Hindlimb muscle (tissue), 1 donor: Measurements from ENCODE around the gene RBM20. TPM values are rescaled to one million over a fixed set of nuclear protein-coding genes. Genes with fewer than 3 reads are reported as not detected.

ENCODE experiments used
- DNase-seq: peaks from one replicate; pipeline ENCODE4 v3.0.0-alpha.2; 2013
- polyA plus RNA-seq: library from polyadenylated mRNA; unstranded; fragments of 120-200 nt; gene quantifications from one replicate; pipeline ENCODE4 v1.2.1, GENCODE V29; 2013; ENCODE audit not compliant: insufficient read length

The RBM20 gene
- polyA plus RNA-seq, 1 donor, result 14.0 TPM

DNA sequence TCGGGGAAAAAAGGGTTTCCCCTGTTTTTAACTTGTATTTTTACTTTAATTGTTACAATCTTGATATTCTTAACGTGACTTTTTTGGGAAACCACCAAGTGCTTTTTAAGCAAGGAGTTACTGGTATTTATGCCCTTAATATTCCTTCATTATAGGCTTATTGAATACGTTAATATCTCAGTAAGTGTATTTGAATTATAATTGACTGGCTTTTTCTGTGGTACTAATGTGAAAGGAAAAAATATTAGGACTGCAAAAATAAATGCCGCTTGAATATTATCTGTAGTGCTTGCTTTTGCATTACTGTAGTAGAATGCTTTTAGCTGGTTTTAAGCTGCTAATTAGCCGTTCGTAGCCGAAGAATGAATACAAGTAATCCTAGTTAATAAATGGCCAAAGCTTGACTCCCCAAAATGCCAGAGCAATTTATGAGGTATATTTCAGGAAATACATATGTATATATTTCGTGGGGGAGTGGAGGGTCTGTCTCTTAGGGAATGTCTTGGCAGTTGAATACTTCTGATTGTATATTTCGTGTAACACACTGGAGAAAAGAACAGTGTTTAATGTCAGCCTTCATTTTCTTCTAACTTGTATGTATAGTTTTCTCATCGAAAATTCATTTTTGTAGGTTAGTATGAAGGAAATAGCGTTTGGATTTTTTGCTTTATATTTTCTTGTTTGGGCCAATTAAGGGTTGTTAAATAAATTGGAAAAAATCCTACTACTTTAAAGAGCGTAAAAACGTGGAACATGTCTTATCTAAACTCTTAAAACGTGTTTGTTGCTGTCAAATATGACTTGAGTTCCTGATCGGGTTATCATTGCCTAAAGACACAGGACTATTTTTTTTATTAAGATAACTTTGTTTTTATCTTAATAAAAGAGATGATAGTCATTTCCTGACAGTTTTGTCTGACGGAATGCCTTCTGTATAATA lies 229.1 kb downstream of the RBM20 start:
- no peak for DNase-seq

DNA sequence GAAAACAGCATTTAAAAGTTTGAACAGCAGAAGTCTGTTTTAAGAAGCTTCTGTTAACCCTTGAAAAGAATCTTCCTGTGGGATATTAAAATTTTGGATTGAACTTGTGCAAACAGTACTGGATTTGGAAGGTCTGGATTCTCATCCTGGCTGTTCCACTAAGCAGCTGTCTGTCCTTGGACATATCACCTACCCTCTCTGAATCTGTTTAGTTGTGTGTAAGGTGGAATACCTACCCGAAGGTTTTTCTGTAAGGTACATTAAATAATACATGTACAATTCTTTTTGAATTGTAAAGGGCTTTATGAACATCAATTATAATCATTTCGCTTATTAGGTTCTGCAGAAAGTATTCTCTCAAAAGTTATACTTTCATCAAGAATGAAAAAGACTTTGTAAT lies 229.8 kb downstream of the RBM20 start:
- no peak for DNase-seq

DNA sequence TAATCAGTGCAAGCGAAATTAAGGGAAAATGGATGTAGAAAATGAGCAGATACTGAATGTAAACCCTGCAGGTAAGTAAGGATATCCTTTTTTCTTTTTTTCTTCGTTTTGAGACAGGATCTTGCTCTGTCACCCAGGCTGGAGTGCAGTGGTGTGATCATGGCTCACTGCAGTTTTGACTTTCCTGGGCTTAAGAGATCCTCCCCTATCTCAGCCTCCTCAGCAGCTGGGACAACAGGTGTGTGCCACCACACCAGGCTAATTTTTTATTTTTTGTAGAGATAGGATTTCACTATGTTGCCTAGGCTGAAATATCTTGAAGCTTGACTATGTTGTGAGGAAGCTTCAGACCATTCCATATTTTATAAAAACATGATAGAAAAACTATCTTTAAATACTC lies 231.9 kb downstream of the RBM20 start:
- DNase-seq, result no peak

DNA sequence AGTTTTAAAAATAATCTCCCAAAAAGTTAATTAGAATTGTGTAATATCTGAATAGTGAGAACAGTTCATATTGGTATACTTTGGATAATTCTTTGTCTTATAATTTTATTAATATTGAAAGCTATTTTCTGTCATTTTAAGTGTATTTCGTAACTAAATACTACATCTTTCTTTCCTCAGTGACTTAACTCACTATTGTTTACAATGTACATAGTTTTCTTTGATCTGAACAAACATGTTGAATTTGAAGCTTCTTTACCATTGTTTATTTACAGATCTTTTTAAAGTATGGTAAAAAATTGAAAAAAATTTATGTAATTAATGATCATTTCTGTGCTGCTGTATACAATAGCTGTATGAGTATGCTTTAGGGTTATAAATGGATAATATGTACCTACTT lies 232.7 kb downstream of the RBM20 start:
- no peak for DNase-seq

DNA sequence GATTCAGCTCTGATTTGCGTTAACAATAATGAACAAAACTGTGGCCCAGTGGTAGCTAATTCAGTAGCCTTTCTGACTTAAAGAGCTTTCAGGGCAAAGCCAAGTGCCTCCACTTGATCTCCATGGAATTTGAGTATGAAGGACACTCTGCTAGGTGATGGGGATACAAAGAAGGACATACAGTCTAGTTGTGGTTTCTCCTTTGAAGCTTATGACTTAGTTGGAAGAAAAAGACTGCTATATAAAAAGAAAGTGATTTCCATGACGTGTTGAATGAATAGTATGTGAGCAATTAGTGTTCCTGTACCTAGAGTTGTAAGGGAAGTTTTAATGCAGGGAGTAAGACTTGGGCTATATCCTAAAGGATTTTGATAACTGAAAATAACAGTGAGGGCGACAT lies 235.9 kb downstream of the RBM20 start:
- no peak for DNase-seq

DNA sequence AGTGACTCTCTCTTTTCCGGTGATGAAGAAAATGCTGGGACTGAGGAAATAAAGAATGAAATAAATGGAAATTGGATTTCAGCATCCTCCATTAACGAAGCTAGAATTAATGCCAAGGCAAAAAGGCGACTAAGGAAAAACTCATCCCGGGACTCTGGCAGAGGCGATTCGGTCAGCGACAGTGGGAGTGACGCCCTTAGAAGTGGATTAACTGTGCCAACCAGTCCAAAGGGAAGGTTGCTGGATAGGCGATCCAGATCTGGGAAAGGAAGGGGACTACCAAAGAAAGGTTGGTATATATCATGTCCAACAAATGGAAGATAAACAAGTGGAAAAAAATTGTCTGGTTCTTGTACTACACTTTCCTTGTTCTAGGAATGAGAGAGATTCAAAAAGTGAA lies 237.1 kb downstream of the RBM20 start:
- no peak for DNase-seq

DNA sequence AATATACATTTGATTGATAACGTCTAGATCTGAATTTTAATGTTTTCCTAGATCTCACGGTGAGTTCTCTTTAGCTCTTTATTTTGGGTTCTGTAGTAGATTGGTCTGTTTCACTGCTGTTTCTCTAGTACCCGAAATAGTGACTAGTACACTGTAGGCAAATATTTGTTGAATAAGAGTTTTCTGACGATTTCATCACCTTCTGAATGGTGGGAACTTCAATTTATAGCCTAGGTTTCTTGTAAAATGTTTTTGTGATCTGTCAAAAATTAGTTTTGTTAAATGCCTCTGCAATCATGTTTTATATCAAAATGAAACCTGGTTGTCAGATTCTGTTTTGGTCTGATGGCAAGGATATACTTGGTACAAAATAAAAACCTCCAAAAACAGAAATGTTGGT lies 237.8 kb downstream of the RBM20 start:
- no peak for DNase-seq

DNA sequence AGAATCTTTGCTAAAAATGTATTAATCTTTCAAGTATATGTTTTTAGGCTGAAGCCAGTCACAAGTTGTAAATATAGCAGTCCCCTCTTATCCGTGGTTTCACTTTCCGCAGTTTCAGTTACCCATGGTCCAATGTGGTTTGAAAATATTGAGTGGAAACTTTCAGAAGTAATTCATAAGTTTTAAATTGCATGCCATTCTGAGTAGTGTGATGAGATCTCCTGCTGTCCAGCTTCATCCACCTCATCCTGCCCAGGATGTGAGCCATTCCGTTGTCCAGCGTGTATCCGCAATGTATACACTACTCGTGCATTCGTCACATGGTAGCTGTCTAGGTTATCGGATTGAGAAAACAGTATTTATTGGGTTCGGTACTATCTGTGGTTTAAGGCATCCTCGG lies 239.8 kb downstream of the RBM20 start:
- no peak for DNase-seq

DNA sequence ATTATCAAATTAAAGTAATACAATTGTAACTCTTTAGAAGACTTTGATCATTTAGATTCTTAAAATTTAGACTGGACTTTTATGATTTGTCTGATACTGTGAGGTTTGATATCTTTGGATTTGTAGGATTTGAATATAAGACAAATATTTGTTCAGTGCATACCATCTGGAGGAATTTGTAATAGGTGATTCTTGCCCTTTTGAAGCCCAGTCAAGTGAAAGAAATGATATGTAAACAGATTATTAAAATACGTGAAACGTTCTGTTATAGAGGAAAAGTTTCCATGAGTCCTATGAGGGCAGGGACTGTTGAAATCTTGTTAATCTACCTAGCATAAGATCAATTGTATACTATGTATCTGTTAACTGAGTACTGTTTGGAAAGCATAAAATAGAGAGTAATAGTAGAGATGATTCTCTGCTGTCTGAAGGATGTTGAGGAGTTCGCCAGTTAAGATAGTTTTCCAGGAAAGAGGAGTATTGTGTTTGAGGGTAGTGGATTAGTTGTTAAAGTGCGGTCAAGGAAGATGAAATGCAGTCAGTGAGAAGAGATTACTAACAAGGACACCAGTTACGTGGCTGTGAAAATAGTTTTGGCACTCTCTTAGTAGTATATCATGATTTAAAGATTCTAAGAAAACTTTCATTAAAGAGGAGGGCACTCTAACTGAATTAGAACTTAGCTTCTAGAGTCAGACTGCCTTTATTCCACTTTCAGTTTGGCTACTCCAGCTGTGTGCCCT lies 242.0 kb downstream of the RBM20 start:
- DNase-seq, result no peak

DNA sequence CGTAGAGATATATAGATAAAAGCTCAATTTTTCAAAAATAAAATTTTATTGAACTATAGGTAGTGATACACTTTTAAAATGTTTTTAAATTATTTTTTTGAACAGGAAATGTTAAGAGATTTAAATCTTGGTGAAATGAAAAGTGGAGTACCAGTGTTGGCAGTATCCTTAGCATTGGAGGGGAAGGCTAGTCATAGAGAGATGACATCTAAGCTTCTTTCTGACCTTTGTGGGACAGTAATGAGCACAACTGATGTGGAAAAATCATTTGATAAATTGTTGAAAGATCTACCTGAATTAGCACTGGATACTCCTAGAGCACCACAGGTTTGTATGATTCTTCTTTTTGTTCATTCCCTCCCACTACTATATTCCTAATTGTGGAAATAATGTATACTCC lies 243.4 kb downstream of the RBM20 start:
- DNase-seq, result no peak

Other genes starting within 250 kb of the RBM20 start
- 4.2 TPM for gene DUSP5, start 146.4 kb upstream of the RBM20 start, polyA plus RNA-seq
- 38.4 TPM for gene SMC3, start 76.6 kb upstream of the RBM20 start, polyA plus RNA-seq
- gene PDCD4, start 227.6 kb downstream of the RBM20 start, polyA plus RNA-seq, result 168 TPM